ENCODE data around the gene PLA2G4F.

DNA sequence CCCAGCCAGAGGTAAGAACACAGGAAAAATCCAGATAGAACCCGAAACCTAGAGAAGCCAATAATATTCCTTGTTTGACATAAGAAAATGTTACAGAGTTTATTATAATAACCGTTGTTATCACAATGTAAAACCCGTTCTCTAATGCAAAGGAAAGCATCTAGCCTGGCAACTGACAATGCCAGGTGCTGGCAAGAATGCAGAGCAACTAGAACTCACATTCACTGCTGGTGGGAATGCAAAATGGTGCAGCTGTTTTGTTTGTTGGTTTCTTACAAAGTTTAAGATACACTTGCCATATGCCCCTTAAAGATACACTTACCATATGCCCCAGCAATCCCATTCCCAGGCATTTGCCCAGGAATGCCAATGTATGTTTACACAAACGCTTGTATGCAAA is 28.3 kb upstream of the PLA2G4F start:
- no peak for TF ChIP-seq CTCF (IDR thresholded peaks at IDR 0.05 in 8 of 11, conservative IDR thresholded peaks at IDR 0.05 in 3 of 11)
- no peak for TF ChIP-seq POLR2A (IDR thresholded peaks at IDR 0.05)
